Measurements from ENCODE around the gene SPATA24.

Gene SPATA24

GRCh38 chr5:139374909-139375308, 29.0 kb downstream of the SPATA24 start:
- no peak overlapping the region for H3K4me3 ChIP-seq (ENCODE audit: low read depth, low read length)
- DNase-seq (ENCODE audit: low read depth): no peak
- no peak for TF ChIP-seq CTCF (conservative IDR thresholded peaks at IDR 0.05; ENCODE audit: low read depth, low read length)

GRCh38 chr5:139371482-139372435, 32.1 kb downstream of the SPATA24 start:
- no peak for DNase-seq (ENCODE audit: low read depth)
- no peak for TF ChIP-seq CTCF (conservative IDR thresholded peaks at IDR 0.05; ENCODE audit: low read depth, low read length)
- H3K4me3 ChIP-seq (ENCODE audit: low read depth, low read length): no peak overlapping the region

GRCh38 chr5:139369181-139369580, 34.7 kb downstream of the SPATA24 start:
- TF ChIP-seq CTCF (conservative IDR thresholded peaks at IDR 0.05; ENCODE audit: low read depth, low read length): no peak
- H3K4me3 ChIP-seq (ENCODE audit: low read depth, low read length): no peak overlapping the region
- peak; percentile 87 for DNase-seq (ENCODE audit: low read depth)

GRCh38 chr5:139368613-139369012, 35.3 kb downstream of the SPATA24 start:
- H3K4me3 ChIP-seq (ENCODE audit: low read depth, low read length): no peak overlapping the region
- DNase-seq (ENCODE audit: low read depth): peak; percentile 45
- TF ChIP-seq CTCF (conservative IDR thresholded peaks at IDR 0.05; ENCODE audit: low read depth, low read length): peak; percentile 18

GRCh38 chr5:139364466-139364865, 39.4 kb downstream of the SPATA24 start:
- no peak for TF ChIP-seq CTCF (conservative IDR thresholded peaks at IDR 0.05; ENCODE audit: low read depth, low read length)
- no peak overlapping the region for H3K4me3 ChIP-seq (ENCODE audit: low read depth, low read length)
- no peak for DNase-seq (ENCODE audit: low read depth)

GRCh38 chr5:139363937-139364336, 40.0 kb downstream of the SPATA24 start:
- H3K4me3 ChIP-seq (ENCODE audit: low read depth, low read length): no peak overlapping the region
- no peak for DNase-seq (ENCODE audit: low read depth)
- no peak for TF ChIP-seq CTCF (conservative IDR thresholded peaks at IDR 0.05; ENCODE audit: low read depth, low read length)
